SU-DHL-6 (cell line): ENCODE results near the gene KHK.
"Not testable (repeated sequence)": the region's sequence is repeated elsewhere in the genome, so short reads cannot be mapped to it uniquely, and the experiment has no call there.

Source experiments
- H2AFZ ChIP-seq: fragments of 200-600 bp; sonication (generic); 2 replicates; pipeline ENCODE4 v1.6.1; 2014; ENCODE audit warnings: low read depth, mild to moderate bottlenecking, moderate library complexity, mixed read lengths, antibody characterized with exemption, low read length; ENCODE audit not compliant: severe bottlenecking
- H3F3A ChIP-seq: fragments of 200-600 bp; shearing (Covaris generic); 2 replicates; pipeline ENCODE4 v1.6.0; 2016; ENCODE audit warnings: antibody characterized with exemption, mild to moderate bottlenecking; ENCODE audit not compliant: insufficient read depth
- H3K27ac ChIP-seq: fragments of 200-600 bp; sonication (generic); 2 replicates; pipeline ENCODE4 v1.5.1; 2016; ENCODE audit warnings: low read depth, mild to moderate bottlenecking, low read length, moderate library complexity, mixed read lengths
- H3K27me3 ChIP-seq: fragments of 200-600 bp; sonication (generic), shearing (Covaris generic); 2 replicates; pipeline ENCODE4 v1.6.0; 2014; ENCODE audit warnings: mild to moderate bottlenecking, low read length
- H3K36me3 ChIP-seq: fragments of 200-600 bp; sonication (generic); 2 replicates; pipeline ENCODE4 v1.6.1; 2014; ENCODE audit warnings: mild to moderate bottlenecking, low read length, mixed read lengths
- H3K4me2 ChIP-seq: fragments of 300-600, 200-600 bp; shearing (Covaris generic), sonication (generic); 2 replicates; pipeline ENCODE4 v1.6.0; 2014; ENCODE audit warnings: low read length, low read depth, mild to moderate bottlenecking; ENCODE audit not compliant: poor library complexity, severe bottlenecking
- H3K4me3 ChIP-seq: fragments of 200-600 bp; sonication (generic); 2 replicates; pipeline ENCODE4 v1.5.1; 2014; ENCODE audit warnings: antibody characterized with exemption, low read length, mild to moderate bottlenecking, mixed read lengths; ENCODE audit not compliant: insufficient read depth, poor library complexity, severe bottlenecking
- H3K79me2 ChIP-seq: fragments of 200-600 bp; sonication (generic); 2 replicates; pipeline ENCODE4 v1.6.1; 2014; ENCODE audit warnings: mild to moderate bottlenecking, low read length, moderate library complexity; ENCODE audit not compliant: insufficient read depth
- H3K9ac ChIP-seq: fragments of 200-600 bp; sonication (generic); 2 replicates; pipeline ENCODE4 v1.7.0; 2014; ENCODE audit warnings: mild to moderate bottlenecking, low read length
- H3K9me2 ChIP-seq: fragments of 200-600 bp; sonication (generic); replicated peaks from 2 replicates; pipeline ENCODE4 v1.6.1; 2014; ENCODE audit warnings: low read length; ENCODE audit not compliant: insufficient read depth
- H3K9me3 ChIP-seq: fragments of 200-600 bp; sonication (generic); 2 replicates; pipeline ENCODE4 v1.6.1; 2014; ENCODE audit warnings: low read length, mixed read lengths; ENCODE audit not compliant: insufficient read depth
- H4K20me1 ChIP-seq: fragments of 200-600 bp; sonication (generic); 2 replicates; pipeline ENCODE4 v1.6.1; 2014; ENCODE audit warnings: low read depth, mild to moderate bottlenecking, antibody characterized with exemption, low read length, moderate library complexity, mixed read lengths
- EZH2phosphoT487 ChIP-seq: fragments of 200-600 bp; sonication (generic), shearing (Covaris generic); conservative IDR thresholded peaks from 2 replicates; pipeline ENCODE4 v1.6.1; 2018; ENCODE audit warnings: mild to moderate bottlenecking, antibody characterized with exemption, low read length, moderate library complexity, mixed read lengths
- TF ChIP-seq, protein P1 (sequence below): fragments of 200-600 bp; sonication (generic); IDR thresholded peaks from one replicate; pipeline ENCODE4 v1.5.1; 2017; ENCODE audit warnings: antibody characterized with exemption, mild to moderate bottlenecking, low read length, moderate library complexity; ENCODE audit not compliant: insufficient read depth, poor library complexity, severe bottlenecking

KHK gene

DNA sequence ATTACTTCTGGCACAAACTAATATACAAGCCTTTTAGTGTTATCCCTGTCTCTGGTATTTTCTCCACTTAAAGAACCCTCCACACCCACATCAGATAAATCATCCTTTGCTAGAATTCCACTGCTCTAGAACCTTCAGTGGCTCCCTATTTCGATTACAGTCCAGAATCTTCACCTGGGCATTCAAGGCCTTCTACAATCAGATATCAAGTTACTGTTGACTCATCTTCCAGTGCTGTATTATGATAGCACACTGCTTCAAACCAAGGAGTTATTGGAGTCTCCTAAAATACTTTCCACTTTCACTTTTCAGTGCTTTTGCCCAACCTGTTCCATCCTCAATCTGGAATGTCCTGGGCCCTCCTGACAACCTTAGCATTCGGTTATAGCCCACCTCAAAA is 28.9 kb downstream of the KHK start:
- no peak overlapping the region for H3K9ac ChIP-seq
- no peaks in the 10 kb centered on the region for H3F3A ChIP-seq
- no peaks in the 10 kb centered on the region for H3K36me3 ChIP-seq
- no peaks in the 10 kb centered on the region for H3K9me3 ChIP-seq
- no peaks in the 10 kb centered on the region for H3K9me2 ChIP-seq
- H3K27ac ChIP-seq: no peak overlapping the region
- H4K20me1 ChIP-seq: no peaks in the 10 kb centered on the region
- no peak overlapping the region for H3K4me2 ChIP-seq
- no peaks in the 10 kb centered on the region for H3K79me2 ChIP-seq
- H3K4me3 ChIP-seq: no peak overlapping the region
- H3K27me3 ChIP-seq: no peaks in the 10 kb centered on the region
- TF ChIP-seq, protein P1, sequence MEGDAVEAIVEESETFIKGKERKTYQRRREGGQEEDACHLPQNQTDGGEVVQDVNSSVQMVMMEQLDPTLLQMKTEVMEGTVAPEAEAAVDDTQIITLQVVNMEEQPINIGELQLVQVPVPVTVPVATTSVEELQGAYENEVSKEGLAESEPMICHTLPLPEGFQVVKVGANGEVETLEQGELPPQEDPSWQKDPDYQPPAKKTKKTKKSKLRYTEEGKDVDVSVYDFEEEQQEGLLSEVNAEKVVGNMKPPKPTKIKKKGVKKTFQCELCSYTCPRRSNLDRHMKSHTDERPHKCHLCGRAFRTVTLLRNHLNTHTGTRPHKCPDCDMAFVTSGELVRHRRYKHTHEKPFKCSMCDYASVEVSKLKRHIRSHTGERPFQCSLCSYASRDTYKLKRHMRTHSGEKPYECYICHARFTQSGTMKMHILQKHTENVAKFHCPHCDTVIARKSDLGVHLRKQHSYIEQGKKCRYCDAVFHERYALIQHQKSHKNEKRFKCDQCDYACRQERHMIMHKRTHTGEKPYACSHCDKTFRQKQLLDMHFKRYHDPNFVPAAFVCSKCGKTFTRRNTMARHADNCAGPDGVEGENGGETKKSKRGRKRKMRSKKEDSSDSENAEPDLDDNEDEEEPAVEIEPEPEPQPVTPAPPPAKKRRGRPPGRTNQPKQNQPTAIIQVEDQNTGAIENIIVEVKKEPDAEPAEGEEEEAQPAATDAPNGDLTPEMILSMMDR: no peak
- no peak for TF ChIP-seq EZH2phosphoT487
- H2AFZ ChIP-seq: no peak overlapping the region

DNA sequence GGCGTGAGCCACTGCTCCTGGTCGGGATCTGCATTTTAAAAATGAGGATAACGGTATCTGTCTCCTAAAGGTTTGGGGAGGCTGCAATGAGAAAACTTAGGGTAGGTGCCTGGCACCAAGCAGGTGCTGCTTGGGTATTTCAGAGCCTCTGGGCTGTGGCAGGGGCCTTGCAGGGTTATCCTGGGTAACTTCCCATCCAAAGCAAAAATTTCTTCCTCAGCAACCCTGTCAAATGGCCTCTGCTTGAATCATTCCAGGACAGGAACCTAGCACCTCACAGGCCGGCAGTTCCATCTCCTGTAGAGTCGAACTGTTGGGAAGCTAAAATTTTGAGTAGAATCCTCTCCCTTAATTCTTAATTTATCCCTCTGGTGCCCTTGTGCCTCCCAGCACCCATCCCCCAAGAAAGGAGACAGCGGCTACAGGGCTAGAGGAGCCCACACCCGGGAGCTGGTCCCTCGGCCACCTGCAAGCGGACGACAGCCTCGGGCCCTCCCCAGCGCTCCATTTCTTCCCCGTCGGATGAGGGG is 31.5 kb downstream of the KHK start:
- no peaks in the 10 kb centered on the region for H3K9me3 ChIP-seq
- no peaks in the 10 kb centered on the region for H4K20me1 ChIP-seq
- no peaks in the 10 kb centered on the region for H3F3A ChIP-seq
- no peaks in the 10 kb centered on the region for H3K9me2 ChIP-seq
- H3K9ac ChIP-seq: no peak overlapping the region
- no peak overlapping the region for H3K27ac ChIP-seq
- H3K4me3 ChIP-seq: no peak overlapping the region
- H3K36me3 ChIP-seq: no peaks in the 10 kb centered on the region
- H3K27me3 ChIP-seq: no peaks in the 10 kb centered on the region
- no peak overlapping the region for H3K4me2 ChIP-seq
- no peak for TF ChIP-seq EZH2phosphoT487
- TF ChIP-seq, protein P1: no peak
- no peak overlapping the region for H2AFZ ChIP-seq
- no peaks in the 10 kb centered on the region for H3K79me2 ChIP-seq

DNA sequence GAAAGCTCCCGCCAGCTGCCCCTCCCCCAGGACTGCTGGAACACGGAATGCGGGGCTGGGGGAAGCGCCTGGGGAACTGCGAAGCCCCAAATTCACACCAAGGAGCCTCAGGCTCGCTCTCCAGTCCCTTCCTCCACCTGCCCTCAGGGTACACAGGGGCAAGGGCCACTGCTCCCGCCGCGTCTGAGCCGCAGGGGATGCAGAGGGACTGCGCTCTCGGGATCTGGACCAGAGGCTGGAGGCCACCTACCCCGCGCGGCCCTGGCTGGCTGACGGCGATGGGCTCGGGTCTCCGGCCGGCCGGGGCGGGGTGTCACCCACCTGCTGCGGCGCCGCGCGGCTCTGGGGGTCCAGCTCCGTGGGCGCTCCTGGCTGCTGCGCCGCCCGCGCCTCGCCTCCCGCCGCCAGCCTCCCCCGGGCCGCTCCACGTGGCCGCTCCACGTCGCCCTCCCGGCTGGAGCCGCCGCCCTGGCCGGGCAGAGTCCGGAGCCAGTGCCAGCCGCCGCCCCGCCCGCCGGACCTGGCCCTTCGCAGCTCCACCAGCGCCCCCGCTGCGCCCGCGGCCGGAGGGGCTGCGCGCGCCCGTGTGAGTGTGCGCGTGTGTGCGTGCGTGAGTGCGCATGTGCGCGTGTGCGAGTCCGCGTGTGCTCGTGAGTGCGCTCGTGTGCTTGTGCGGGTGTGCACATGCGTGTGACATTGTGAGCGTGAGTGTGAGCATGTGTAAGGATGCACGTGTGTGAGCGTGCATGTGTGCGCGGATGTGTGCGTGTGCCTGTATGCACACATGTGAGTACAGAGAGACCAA is 32.2 kb downstream of the KHK start, which contains the start of gene CGREF1:
CGREF1 (minus strand) TSS at position 604 of the 805 bp plus-strand sequence. CDS start 14,762 bp downstream, outside the sequence.
- H3K9me2 ChIP-seq: no peaks in the 10 kb centered on the region
- no peak for TF ChIP-seq EZH2phosphoT487
- TF ChIP-seq, protein P1: no peak
- no peaks in the 10 kb centered on the region for H3K36me3 ChIP-seq
- no peaks in the 10 kb centered on the region for H3K79me2 ChIP-seq
- no peaks in the 10 kb centered on the region for H4K20me1 ChIP-seq
- H3K4me2 ChIP-seq: no peak within 1 kb of the TSS
- H3K4me3 ChIP-seq: no peak within 1 kb of the TSS
- no peak within 1 kb of the TSS for H3K9ac ChIP-seq
- H3F3A ChIP-seq: no peaks in the 10 kb centered on the region
- H3K27ac ChIP-seq: no peak within 1 kb of the TSS
- H3K9me3 ChIP-seq: no peaks in the 10 kb centered on the region
- no peak within 1 kb of the TSS for H2AFZ ChIP-seq
- no peaks in the 10 kb centered on the region for H3K27me3 ChIP-seq

DNA sequence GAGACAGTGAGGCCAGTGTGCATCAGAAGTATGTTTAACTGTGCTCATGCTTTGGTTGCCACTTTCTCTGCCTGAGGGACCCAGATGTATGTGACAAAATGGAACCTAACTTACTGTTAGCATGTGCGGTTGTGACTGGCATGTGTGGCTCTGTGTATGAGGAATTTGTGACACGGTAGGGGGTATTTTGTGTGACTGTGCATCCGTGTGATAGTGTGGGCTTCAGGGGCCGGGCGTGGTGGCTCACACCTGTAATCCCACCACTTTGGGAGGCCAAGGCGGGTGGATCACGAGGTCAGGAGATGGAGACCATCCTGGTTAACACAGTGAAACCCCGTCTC is 32.7 kb downstream of the KHK start:
- not testable (repeated sequence) for H3K9ac ChIP-seq, H3K27me3 ChIP-seq, H3K4me2 ChIP-seq

More for the DNA sequence above, 32.7 kb downstream of the KHK start:
- not testable (repeated sequence) for H3K36me3 ChIP-seq, H3K9me3 ChIP-seq, H2AFZ ChIP-seq, H4K20me1 ChIP-seq, H3K9me2 ChIP-seq, H3F3A ChIP-seq, H3K27ac ChIP-seq, H3K79me2 ChIP-seq, H3K4me3 ChIP-seq
